ENCODE results near the gene ANKRD63. TPM values are rescaled to one million over a fixed set of nuclear protein-coding genes. Genes with fewer than 3 reads are reported as not detected.
A peak's percentile ranks its signal among the peaks of the same experiment; 100 is the strongest.

Gene ANKRD63, protein sequence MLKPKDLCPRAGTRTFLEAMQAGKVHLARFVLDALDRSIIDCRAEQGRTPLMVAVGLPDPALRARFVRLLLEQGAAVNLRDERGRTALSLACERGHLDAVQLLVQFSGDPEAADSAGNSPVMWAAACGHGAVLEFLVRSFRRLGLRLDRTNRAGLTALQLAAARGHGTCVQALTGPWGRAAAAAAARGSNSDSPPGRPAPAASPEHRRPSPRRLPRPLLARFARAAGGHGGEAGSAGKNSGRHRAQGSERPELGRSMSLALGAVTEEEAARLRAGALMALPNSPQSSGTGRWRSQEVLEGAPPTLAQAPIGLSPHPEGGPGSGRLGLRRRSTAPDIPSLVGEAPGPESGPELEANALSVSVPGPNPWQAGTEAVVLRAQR
- total RNA-seq (2021) (1.2 to 1.7 TPM (median 1.4 TPM) in 3 replicates), Bru-seq, nascent RNA (percentile 7 among the genes with signal in this experiment)
- long read RNA-seq, experiment 1, result 0 reads
- long read RNA-seq, experiment 2, partial matches to known transcripts, result 0 of 1 reads
- long read RNA-seq, experiment 2, other reads (novel, unspliced or antisense), result 0 of 1 reads
- long read RNA-seq, experiment 3, result 0 reads

DNA sequence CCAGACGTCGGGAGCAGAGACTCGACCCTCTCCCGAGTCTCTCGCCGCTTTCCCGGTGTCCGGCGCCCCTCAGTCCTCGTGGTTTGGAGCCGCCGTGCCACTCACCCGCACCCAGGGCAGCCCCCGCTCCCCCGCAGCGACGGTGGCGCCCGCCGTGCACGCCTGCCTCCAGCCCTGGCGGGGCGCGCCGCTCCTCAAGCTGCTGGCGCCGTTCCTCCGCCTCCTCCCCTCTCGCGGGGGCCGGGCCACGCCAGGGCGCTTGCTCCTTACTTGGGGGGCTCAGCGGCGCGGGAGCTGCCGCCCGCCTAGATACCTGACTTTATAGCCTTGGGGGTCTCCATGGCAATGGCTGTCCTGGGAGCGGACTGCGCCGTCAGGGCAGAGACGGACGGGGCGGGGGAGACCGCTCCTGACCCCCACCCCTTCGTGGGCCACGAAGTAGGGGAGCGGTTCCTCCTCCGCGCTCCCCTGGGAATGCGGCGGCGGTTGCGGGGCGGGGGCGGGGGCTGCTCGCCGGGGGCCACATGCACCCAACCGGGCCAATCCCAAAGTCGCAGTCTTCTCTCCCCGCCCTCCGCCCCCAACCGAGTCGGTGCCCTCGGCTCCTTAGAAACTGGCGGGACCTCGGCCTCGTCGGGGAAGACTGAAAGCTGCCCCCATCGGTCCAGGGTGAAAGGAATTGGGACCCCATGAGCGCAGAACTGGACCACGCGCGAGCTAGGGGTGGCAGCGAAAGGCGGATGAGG lies at the start of gene ANKRD63:
TSS of gene ANKRD63 (minus strand) at position 196 of the 746 bp plus-strand sequence. CDS start 478 bp downstream, outside the sequence.
- Mint-ChIP-seq H3K27me3 (ENCODE audit: low read depth) (peaks cover 75% of the 10 kb centered on the region), H3K4me3 (peak within 1 kb of the TSS; percentile 63), H3K9me3 (no peaks in the 10 kb centered on the region), H3K36me3 (no peaks in the 10 kb centered on the region), H3K4me1 (peaks cover 52% of the 10 kb centered on the region), H3K27ac (no peak within 1 kb of the TSS)
- POLR2A ChIA-PET, result interaction anchor here (0.9 to 1.1 kb wide), 2 partner anchors 18 to 25 kb away, joined by 3 to 5 read pairs; partner anchors contain the start of gene PLCB2
- no peak for TF ChIP-seq NFE2L1 (CRISPR knock-in tag; IDR thresholded peaks at IDR 0.05)
- no peak for TF ChIP-seq TEAD4 (CRISPR knock-in tag; IDR thresholded peaks at IDR 0.05)
- TF ChIP-seq, protein P1, sequence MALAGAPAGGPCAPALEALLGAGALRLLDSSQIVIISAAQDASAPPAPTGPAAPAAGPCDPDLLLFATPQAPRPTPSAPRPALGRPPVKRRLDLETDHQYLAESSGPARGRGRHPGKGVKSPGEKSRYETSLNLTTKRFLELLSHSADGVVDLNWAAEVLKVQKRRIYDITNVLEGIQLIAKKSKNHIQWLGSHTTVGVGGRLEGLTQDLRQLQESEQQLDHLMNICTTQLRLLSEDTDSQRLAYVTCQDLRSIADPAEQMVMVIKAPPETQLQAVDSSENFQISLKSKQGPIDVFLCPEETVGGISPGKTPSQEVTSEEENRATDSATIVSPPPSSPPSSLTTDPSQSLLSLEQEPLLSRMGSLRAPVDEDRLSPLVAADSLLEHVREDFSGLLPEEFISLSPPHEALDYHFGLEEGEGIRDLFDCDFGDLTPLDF (CRISPR knock-in tag; IDR thresholded peaks at IDR 0.05), result no peak
- TF ChIP-seq, protein P2, sequence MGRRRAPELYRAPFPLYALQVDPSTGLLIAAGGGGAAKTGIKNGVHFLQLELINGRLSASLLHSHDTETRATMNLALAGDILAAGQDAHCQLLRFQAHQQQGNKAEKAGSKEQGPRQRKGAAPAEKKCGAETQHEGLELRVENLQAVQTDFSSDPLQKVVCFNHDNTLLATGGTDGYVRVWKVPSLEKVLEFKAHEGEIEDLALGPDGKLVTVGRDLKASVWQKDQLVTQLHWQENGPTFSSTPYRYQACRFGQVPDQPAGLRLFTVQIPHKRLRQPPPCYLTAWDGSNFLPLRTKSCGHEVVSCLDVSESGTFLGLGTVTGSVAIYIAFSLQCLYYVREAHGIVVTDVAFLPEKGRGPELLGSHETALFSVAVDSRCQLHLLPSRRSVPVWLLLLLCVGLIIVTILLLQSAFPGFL (CRISPR knock-in tag; IDR thresholded peaks at IDR 0.05; ENCODE audit: borderline replicate concordance), result no peak
- TF ChIP-seq, protein P3, sequence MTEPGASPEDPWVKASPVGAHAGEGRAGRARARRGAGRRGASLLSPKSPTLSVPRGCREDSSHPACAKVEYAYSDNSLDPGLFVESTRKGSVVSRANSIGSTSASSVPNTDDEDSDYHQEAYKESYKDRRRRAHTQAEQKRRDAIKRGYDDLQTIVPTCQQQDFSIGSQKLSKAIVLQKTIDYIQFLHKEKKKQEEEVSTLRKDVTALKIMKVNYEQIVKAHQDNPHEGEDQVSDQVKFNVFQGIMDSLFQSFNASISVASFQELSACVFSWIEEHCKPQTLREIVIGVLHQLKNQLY (CRISPR knock-in tag; IDR thresholded peaks at IDR 0.05), result no peak
- TF ChIP-seq GTF2I (CRISPR knock-in tag; conservative IDR thresholded peaks at IDR 0.05), result no peak
- no peak for TF ChIP-seq MYBL2 (CRISPR knock-in tag; IDR thresholded peaks at IDR 0.05)
- no peak for TF ChIP-seq PRRX2 (CRISPR knock-in tag; IDR thresholded peaks at IDR 0.05)
- TF ChIP-seq, protein P4, sequence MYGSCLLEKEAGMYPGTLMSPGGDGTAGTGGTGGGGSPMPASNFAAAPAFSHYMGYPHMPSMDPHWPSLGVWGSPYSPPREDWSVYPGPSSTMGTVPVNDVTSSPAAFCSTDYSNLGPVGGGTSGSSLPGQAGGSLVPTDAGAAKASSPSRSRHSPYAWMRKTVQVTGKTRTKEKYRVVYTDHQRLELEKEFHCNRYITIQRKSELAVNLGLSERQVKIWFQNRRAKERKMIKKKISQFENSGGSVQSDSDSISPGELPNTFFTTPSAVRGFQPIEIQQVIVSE (CRISPR knock-in tag; IDR thresholded peaks at IDR 0.05; ENCODE audit: borderline replicate concordance), result no peak
- TF ChIP-seq, protein P5, sequence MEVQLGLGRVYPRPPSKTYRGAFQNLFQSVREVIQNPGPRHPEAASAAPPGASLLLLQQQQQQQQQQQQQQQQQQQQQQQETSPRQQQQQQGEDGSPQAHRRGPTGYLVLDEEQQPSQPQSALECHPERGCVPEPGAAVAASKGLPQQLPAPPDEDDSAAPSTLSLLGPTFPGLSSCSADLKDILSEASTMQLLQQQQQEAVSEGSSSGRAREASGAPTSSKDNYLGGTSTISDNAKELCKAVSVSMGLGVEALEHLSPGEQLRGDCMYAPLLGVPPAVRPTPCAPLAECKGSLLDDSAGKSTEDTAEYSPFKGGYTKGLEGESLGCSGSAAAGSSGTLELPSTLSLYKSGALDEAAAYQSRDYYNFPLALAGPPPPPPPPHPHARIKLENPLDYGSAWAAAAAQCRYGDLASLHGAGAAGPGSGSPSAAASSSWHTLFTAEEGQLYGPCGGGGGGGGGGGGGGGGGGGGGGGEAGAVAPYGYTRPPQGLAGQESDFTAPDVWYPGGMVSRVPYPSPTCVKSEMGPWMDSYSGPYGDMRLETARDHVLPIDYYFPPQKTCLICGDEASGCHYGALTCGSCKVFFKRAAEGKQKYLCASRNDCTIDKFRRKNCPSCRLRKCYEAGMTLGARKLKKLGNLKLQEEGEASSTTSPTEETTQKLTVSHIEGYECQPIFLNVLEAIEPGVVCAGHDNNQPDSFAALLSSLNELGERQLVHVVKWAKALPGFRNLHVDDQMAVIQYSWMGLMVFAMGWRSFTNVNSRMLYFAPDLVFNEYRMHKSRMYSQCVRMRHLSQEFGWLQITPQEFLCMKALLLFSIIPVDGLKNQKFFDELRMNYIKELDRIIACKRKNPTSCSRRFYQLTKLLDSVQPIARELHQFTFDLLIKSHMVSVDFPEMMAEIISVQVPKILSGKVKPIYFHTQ (CRISPR knock-in tag; IDR thresholded peaks at IDR 0.05), result no peak
- TF ChIP-seq, protein P6, sequence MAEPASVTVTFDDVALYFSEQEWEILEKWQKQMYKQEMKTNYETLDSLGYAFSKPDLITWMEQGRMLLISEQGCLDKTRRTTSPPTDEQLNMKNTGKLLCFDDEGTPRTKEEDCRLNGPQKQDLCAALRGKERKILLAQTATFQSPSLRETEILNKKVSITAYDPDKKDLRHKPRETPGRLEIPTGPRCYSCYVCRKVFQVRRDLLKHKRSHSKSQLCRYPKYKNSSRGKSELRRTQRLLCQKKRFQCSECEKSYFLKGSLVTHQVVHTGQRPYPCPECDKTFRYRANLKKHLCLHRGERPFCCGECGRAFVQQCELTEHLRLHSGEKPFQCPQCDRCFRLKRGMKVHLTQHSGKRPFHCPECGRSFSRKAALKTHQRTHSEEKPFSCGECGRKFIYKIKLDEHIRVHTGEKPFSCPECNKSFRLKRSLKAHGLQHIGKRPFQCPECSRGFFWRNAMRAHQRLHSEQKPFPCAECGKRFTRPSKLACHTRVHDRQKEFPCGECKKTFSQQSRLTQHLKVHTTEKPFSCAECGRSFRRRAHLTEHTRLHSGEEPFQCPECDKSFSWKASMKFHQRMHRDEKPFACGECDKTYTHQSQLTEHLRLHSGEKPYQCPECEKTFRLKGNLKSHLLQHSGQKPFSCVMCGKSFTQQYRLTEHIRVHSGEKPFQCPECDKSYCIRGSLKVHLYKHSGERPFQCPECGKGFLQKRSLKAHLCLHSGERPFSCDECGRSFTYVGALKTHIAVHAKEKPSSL (CRISPR knock-in tag; conservative IDR thresholded peaks at IDR 0.05), result no peak
- TF ChIP-seq TEAD1 (CRISPR knock-in tag; IDR thresholded peaks at IDR 0.05), result no peak
- TF ChIP-seq ELF4 (CRISPR knock-in tag; IDR thresholded peaks at IDR 0.05; ENCODE audit: low read depth), result no peak
- no peak for TF ChIP-seq IRF2 (CRISPR knock-in tag; IDR thresholded peaks at IDR 0.05; ENCODE audit: borderline replicate concordance, low read depth)
- TF ChIP-seq OVOL2 (CRISPR knock-in tag; IDR thresholded peaks at IDR 0.05; ENCODE audit: borderline replicate concordance), result no peak
- no peak for TF ChIP-seq ZNF232 (CRISPR knock-in tag; IDR thresholded peaks at IDR 0.05)
- DNase-seq (ENCODE audit: low spot score) (no peak), ATAC-seq (no peak)
- CTCF ChIA-PET, result interaction anchor here (0.8 to 13.0 kb wide), 12 partner anchors 8 to 223 kb away, joined by 3 to 341 read pairs (median 4); partner anchors contain the start of genes CCDC9B and PLCB2
